Nucleus accumbens (tissue), 56 donors: Measurements from ENCODE around the gene ABCG5.

Source experiments
- DNase-seq, 56 donors: peaks; one replicate each; lab custom pipeline; 2025; lab: John Stamatoyannopoulos, UW

ABCG5 gene

DNA sequence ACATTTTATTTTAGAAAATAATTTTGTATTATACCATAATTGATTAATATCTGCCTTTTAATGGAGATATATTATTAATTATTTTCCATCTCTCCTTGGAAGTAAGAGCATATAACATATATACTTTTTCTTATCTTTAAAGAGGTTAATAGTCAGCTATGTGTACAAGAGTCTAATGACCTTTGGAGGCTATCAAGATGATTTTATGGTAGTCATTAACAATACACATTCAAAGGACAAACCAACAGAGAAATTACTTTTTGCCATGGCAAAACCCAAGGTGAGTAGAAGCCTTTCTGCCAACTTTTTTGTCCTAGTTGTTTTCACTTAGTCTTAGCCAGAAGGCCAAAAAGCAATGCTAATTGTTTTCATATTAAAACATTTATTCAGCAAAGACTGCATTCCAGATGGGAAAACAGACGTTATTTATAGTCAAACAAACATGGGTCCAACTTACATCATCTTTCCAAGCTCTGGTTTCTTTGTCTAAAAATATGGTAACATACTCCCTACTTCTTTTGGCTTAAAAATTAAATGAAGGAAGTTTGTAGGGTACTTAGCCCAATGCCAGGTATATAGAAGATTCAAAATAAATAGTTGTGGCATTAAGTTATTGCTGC lies 74.4 kb downstream of the ABCG5 start:
- no peak for DNase-seq

GRCh38 chr2:43763091-43763490 lies 75.5 kb downstream of the ABCG5 start:
- no peak for DNase-seq
